HG03039 (cell line): ENCODE measurements around the gene HARS1.
"Not testable (repeated sequence)": the region's sequence is repeated elsewhere in the genome, so short reads cannot be mapped to it uniquely, and the experiment has no call there.

Experiments
- ATAC-seq: cut with Tn5 transposase; IDR thresholded peaks from one replicate; pipeline ENCODE4 v1.9.1; 2021; ENCODE audit warnings: mild to moderate bottlenecking, moderate library complexity; ENCODE audit not compliant: unreplicated experiment

Gene HARS1, protein sequence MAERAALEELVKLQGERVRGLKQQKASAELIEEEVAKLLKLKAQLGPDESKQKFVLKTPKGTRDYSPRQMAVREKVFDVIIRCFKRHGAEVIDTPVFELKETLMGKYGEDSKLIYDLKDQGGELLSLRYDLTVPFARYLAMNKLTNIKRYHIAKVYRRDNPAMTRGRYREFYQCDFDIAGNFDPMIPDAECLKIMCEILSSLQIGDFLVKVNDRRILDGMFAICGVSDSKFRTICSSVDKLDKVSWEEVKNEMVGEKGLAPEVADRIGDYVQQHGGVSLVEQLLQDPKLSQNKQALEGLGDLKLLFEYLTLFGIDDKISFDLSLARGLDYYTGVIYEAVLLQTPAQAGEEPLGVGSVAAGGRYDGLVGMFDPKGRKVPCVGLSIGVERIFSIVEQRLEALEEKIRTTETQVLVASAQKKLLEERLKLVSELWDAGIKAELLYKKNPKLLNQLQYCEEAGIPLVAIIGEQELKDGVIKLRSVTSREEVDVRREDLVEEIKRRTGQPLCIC

DNA sequence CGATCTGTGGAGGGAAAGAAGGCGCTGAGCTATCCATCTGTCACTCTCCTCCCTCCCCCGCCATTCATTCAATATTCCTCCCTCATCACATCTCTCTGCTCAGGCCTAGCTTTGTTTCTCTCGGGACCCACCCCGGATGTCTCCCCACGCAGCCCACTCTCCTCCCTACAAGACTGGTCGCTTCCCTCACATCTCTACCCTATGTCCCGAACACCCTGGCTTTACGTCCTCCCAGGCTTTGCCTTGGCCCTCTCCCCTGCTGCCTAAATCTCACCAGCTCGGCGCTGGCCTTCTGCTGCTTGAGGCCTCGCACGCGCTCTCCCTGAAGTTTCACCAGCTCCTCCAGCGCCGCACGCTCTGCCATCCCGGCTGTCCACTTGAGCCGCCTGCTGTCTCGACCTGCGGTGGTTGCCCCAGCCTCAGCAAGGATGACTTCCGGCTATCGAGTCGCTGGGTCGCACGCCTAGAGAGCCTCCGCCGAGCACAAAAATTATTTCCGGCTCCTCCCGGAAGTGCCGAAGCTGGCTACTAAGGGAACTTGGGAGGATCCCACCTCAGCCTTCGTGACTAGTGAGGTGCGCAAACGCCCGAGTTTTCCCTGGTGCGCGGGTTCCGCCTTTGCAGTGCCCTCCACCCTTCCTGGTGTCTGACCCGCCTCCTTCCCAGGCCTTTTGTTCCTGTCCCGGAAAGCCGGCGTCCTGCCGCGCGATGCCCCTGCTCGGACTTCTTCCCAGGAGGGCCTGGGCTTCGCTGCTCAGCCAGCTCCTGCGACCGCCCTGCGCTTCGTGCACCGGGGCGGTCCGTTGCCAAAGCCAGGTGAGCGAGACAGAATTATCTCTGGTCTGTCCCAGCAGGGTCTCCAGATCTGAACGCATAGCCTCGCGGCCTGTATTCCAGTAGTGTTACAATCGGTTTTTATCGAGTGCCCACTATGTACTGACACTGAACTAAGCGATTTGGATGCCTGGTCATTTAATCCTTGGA, at the start of gene HARS1, which contains the start of gene HARS2:
HARS1 (minus strand) TSS at position 430 of the 984 bp plus-strand sequence; CDS start at position 364, 66 bp downstream.
HARS2 (plus strand) TSS at position 515 of the 984 bp plus-strand sequence; CDS start at position 709, 194 bp downstream.
- peak; percentile 95 for ATAC-seq

DNA sequence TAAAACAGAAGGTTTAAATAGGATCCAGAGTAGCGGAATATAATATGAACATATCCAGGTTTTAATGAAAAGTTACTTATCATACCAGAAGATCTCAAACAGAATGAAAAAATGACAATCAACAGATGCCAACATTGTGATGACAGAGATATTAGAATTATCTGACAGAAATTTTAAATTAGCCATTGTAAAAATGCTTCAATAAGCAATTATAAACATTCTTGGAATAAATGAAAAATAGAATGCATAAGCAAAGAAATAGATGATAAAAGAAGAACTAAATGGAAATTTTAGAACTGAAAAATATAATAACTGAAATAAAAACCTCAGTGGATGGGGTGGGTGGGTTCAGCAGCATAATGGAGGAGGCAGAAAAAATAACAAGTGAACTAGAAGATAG, 46.3 kb upstream of the HARS1 start:
- ATAC-seq: no peak

DNA sequence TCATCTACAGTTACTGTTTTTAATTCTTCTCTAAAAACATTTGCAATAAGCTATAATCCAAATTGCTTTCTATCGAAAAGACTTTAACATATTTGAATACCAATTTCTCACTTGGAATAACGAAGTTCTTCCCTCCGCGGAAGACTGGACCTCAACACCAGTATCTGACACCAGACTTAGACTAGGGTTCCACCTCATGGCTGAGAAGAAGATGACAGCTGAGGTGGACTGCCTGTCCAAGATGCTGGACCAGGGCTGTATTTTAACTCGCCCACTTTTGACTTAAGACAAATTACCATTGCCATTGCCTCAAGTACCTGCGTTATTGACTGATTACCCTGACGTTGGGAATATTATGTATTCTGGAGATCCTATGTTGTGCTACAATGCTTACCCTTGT, 43.2 kb upstream of the HARS1 start:
- no peak for ATAC-seq

DNA sequence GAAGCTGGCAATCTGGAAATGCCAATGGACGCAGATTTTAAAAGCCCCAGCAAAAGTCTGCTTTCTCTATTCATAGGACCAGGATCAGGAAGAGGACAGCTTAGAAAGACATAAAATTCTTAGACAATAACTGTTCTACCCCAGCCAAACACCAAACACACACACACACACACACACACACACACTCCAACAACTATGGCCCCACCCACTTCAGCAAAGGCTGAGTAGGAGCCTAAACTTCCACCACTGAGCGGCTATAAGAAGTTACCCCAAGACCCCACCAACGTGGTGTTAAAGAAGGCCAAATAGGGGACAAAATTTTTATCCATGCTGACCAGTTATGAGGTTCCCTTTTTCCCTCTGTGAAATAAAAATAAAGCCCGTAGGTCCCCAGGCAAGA, 41.9 kb upstream of the HARS1 start:
- ATAC-seq: no peak

DNA sequence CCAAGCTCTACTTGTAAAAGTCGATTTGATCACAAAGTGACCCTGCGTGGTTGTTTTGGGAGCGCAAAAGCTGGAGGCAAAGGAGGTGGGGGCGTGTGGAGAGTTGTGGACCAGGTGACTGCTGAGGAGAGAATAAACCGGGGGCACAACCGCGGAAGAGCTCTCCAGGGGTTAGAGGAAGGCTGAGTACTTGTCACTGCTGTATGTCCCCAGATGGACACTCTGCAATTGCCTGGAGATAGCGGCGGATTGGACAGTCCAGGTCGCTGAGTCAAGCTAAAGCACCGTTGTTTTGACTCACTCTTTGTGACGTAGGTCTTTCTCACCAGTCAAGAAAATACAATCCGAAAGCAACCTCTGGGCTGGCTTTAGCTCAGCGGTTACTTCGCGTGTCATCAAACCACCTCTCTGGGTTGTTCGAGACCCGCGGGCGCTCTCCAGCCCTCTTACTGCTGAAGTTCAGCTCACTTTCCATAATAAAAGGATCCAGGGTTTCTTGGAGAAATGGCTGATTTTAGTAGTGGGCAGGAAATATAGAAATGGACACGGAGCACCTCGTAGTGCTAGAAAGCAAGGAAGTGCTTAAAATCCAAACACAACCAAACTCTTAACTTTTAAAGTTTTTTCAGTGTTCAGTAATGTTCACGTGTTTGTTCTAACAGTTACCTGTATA, 34.8 kb upstream of the HARS1 start:
- peak; percentile 94 for ATAC-seq

DNA sequence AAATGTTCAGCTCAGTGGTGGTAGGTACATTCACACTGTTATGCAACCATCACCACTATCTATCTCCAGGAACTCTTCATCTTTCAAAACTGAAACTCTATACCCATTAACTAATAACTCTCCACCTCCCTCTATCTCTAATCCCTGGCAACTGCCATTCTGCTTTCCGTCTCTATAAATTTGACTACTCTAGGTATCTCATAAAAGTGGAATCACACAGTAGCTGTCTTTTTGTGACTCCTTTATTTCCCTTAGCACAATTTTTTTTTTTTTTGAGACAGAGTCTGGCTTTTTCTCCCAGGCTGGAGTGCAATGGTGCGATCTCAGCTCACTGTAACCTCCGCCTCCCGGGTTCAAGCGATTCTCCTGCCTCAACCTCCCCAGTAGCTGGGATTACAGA, 30.2 kb upstream of the HARS1 start:
- not testable (repeated sequence) for ATAC-seq

DNA sequence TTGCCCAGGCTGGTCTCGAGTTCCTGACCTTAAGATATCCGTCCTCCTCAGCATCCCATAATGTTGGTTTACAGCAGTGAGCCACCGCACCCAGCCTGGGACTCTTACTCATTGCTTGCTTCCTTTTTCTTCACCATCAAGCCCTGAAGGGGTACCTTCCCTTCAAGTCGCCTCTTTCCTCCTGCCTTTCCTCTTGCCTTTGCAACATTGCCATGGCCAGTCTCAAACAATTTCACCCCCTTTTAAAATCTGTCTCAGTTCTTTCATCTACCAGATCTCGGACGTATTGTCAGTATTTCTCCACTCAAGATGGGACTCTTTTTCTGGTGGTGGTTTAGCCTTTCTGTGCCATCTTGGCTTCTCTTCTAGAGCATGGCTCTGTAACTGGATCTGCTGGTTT, 29.6 kb upstream of the HARS1 start:
- ATAC-seq: not testable (repeated sequence)

DNA sequence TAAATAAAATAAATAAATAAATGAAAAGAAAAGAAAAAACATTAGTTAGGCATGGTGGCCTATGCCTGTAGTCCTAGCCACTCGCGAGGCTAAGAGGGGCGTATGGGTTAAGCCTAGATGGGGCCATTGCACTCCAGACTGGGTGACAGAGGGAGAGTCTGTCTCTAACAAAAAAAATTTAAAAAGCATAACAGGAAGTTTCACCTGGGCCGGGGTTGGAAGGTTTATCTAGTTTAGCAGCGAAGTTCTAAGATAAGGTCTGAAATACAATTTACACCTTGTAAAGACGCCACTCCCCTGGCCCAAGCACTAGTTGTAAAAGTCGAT, 27.1 kb upstream of the HARS1 start:
- no peak for ATAC-seq

DNA sequence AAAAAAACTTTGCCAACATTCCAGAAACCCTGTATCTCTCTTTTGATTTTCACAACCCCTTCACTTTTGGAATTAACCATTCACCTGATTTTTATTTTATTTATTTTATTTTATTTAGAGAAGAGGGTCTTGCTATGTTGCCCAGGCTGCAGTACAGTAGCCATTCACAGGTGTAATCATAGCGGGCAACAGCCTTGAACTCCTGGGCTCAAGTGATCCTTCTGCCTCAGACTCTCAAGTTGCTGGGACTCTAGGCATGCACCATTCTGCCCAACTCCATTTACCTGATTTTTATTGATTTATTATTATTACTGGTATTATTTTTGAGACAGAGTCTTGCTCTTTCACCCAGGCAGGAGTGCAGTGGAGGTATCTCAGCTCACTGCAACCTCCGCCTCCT, 25.1 kb upstream of the HARS1 start:
- ATAC-seq: not testable (repeated sequence)

DNA sequence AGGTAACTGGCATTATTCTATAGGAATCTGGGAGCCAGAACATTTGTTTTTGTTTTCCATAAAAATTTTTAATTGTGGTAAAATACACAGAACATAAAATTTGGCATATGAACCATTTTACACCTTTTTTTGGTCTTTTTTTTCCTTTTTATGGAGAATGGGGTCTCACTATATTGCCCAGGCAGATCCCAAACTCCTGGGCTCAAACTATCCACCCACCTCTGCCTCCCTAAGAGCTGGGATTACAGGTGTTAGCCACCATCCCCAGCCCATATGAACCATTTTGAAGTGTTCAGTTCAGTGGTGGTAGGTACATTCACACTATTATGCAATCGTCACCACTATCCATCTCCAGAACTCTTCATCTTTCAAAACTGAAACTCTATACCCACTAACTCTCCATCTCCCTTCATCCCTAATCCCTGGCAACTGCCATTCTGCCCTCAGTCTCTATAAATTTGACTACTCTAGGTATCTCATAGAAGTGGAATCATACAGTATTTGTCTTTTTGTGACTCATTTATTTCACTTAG, 22.5 kb upstream of the HARS1 start:
- no peak for ATAC-seq

DNA sequence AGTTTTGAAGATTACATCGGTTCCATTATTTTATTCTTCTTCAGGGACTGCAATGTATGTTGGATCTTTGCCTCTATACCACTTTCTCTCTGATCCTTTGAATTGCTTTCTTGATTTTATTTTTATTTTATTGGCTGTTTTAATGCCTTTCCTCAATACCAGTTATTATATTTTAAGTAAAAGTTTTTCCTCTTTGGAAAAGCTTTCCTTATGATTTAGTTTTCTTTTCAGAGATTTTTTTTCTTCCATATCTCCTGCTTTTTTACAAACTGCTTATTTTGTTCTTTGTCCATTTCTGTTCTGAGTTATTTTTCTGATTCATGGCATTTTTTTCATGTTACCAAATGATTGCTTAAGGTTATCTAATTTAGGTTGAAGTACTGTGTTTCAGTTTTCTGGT, 20.6 kb upstream of the HARS1 start:
- no peak for ATAC-seq

DNA sequence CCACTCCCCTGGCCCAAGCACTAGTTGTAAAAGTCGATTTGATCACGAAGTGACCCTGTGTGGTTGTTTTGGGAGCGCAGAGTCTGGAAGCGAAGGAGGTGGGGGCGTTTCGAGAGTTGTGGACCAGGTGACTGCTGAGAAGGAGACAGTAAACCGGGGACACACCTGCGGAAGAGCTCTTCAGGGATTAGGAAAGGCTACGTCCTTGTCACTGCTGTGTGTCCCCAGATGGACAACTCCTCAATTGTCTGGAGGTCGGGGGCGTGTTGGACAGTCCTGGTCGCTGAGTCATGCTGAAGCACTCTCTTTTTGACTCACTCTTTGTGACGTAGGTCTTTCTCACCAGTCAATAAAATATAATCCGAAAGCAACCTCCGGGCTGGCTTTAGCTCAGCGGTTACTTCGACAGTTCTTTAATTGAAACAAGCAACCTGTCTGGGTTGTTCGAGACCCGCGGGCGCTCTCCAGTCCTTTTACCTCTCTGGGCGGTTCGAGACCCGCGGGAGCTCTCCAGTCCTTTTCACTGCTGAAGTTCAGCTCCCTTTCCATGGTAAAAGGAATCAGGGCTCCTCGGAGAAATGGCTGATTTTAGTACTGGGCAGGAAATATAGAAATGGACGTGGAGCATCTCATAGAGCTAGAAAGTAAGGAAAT, 19.9 kb upstream of the HARS1 start:
- ATAC-seq: peak; percentile 89

DNA sequence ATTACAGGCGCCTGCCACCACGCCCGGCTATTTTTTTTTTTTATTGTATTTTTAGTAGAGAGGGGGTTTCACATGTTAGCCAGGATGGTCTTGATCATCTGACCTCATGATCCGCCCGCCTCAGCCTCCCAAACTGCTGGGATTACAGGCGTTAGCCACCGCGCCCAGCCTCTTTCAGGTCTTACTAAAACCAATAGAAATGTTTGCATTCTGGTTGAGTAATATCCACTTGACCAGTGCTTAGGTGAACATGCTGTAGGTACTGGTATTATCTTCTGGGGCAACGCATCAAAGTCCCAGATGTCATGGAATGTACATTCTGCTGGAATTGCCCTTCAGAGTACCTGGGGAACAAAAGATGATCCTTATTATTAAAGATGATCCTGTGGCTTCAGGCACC, 17.6 kb upstream of the HARS1 start:
- not testable (repeated sequence) for ATAC-seq

DNA sequence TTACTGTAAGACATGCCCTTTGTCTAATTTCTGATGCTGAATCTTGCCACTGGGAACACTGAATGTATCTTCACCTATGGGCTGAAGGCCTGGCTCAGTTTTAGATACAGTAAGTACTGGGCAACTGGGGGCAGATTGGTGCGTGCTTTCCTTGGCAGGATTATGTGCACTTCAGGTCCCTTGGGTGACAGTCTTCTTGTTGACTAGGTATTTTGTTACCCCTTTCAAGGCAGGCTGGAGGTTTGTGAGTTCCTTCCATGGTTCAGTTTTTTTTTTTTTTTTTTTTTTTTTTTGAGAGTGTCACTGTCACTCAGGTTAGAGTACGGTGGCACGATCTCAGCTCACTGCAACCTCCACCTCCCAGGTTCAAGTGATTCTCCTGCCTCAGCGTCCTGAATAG, 16.6 kb upstream of the HARS1 start:
- ATAC-seq: no peak

DNA sequence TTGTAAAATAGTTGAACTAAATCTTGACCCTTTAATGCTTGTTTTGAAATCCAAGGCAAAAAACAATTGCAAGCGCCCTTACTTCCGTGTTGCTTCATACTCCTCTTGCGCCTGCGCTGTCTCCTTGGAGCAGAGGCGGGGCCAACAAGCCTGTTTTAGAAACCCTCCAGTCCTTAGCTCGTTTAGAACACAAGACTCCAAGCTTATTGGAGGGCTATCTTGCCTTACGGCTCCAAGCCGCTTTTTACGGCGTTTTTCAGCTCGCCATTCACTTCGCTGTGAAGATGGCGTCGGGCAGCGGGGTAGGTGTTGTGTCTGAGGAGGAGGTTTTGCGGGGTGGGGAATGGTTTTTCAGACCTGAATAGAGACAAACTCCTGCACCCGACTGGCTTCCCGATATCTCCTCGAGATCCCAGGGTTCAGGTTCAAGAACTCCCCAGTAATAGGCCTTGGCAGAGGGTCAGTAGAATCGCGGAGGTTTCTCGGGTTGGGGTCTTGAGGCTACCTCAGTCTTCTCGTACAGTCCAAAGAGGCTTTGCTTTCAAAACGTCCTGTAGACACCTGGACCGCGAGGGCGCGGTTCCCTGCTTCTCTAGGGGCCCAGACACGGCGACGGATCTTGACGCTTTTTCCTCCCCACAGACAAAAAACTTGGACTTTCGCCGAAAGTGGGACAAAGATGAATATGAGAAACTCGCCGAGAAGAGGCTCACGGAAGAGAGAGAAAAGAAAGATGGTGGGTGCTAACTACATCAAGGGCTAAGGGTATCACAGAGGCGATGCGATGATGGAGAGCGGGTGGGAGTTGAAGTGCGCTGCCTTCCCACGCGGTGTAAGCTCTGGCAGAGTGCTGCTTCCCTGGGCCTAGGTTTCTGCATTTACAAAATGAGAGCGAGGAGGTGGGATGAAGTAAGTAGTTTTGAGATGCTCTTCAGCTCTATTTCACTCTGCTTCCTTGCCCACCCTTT, 9.3 kb upstream of the HARS1 start, which contains the start of gene ZMAT2:
ZMAT2 (plus strand) TSS at position 271 of the 968 bp plus-strand sequence; CDS start at position 285, 14 bp downstream.
- ATAC-seq: peak; percentile 95

DNA sequence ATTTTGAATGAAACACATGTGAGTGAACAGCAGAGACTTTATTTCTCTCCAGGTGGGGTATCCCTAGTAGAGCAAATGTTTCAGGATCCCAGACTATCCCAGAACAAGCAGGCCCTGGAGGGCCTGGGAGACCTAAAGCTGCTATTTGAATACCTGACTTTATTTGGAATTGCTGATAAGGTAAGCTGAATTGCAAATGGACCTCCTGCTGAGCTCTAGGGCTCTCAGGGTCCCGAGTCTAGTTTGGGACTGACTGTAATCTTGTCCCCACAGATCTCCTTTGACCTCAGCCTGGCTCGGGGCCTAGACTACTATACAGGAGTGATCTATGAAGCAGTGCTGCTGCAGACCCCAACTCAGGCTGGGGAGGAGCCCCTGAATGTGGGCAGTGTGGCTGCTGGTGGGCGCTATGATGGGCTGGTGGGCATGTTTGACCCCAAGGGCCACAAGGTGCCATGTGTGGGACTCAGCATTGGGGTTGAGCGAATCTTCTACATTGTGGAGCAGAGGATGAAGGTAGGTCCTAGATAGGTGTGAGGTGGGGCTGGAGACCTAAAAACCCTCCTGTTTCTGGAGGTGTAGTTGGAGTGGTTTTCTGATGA, 5.8 kb upstream of the HARS1 start:
- ATAC-seq: no peak

DNA sequence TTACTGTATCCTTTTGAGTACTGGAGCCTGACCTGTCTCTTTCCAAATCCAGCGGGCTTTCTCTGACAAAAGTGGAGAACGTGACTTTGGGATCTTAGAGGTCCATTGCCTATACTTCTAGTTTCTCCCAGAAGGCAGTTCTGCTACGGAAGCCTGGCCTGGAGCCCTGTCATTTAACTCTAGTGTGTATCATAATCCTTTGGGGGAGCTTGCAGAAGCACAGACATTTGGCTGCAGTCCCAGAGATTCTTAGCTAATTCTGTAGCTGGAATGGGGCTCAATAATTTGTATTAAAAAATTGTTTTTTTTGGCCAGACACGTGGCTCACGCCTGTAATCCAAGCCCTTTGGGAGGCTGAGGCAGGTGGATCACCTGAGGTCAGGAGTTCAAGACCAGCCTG, 3.1 kb upstream of the HARS1 start:
- no peak for ATAC-seq

DNA sequence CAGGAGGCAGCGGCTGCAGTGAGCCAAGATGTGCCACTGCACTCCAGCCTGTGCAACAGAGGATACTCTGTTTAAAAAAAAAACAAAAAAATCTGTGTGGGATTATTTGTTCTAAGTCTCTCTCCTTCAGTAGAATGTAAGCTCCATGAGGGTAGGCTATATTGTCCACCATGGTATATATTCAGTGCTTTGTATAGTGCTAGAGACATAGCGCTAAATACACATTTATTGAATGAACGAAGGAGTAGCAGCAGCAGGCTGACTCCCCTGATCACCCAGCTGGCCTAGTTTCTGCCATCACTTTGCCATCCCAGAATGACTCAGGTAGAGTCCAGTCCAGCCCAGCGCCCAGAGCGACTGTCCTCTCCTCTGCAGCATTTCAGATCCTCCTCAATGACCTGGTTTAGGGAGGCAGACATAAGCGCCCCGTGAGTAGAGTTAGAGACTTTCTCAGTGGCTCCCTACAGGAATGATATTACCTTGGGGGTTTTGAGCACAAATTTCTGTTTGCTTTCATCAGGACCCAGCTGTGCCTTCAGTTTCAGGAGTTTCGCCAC, 716 bp downstream of the HARS1 start:
- ATAC-seq: no peak
